ENCODE data around the gene AQP4.

- TF ChIP-seq CTCF (tag by site-specific recombination; IDR thresholded peaks at IDR 0.05) (no peak), ZIC2 (tag by site-specific recombination; IDR thresholded peaks at IDR 0.05) (no peak)
Measured at GRCh38 chr18:26809346-26809745, 56.2 kb downstream of the AQP4 start.
